Measurements from ENCODE around the gene CD47. TPM values are rescaled to one million over a fixed set of nuclear protein-coding genes. Genes with fewer than 3 reads are reported as not detected.

Gene CD47
- total RNA-seq, 1 experiment from 2014 or later = 42.5 TPM

- H3K79me2 ChIP-seq (ENCODE audit: insufficient read depth, low read length) = no peaks in the 10 kb centered on the region
- H2AFZ ChIP-seq (ENCODE audit: low read depth, low read length, poor library complexity, severe bottlenecking) = no peak overlapping the region
- intact Hi-C loops (cut with micrococcal nuclease) = no loop called here
- H3K4me3 ChIP-seq (replicated peaks in 1 of 2; ENCODE audit: low read depth in 1 of 2, low read length in 2 of 2) = no peak overlapping the region
- no peaks in the 10 kb centered on the region for H3K4me1 ChIP-seq (ENCODE audit: control insufficient read depth in 1 of 2, insufficient read depth in 2 of 2, low read length in 2 of 2)
- ChIA-PET CTCF (no interaction called here), POLR2A (no interaction called here), RAD21 (ENCODE audit: low non-redundant PET in 1 of 2, low total read pairs in 2 of 2, uncharacterized antibody in 2 of 2, unreplicated experiment in 2 of 2) (no interaction called here)
- DNase-seq (ENCODE audit: low read depth, low spot score) = no peak
- no peaks in the 10 kb centered on the region for H3K27me3 ChIP-seq (ENCODE audit: insufficient read depth, low read length)
- no peak overlapping the region for H3K4me2 ChIP-seq (ENCODE audit: low read length)
- BruUV-seq (replicated peaks) = no TSS peak
- ATAC-seq = no peak
- no peaks in the 10 kb centered on the region for H3K9me3 ChIP-seq (ENCODE audit: control insufficient read depth in 1 of 2, insufficient read depth in 1 of 2, low read depth in 1 of 2, low read length in 2 of 2)
- TF ChIP-seq SRF (IDR thresholded peaks at IDR 0.05; ENCODE audit: low read depth) = no peak
- no peak for TF ChIP-seq RAD21 (IDR thresholded peaks at IDR 0.05; ENCODE audit: low read depth)
- TF ChIP-seq ATF3 (IDR thresholded peaks at IDR 0.05) = no peak
- H4K20me1 ChIP-seq (ENCODE audit: insufficient read depth) = no peaks in the 10 kb centered on the region
- H3K36me3 ChIP-seq (ENCODE audit: control insufficient read depth in 1 of 2, insufficient read depth in 2 of 2, low read length in 2 of 2) = no peaks in the 10 kb centered on the region
- H3K27ac ChIP-seq (ENCODE audit: low read depth, low read length) = no peak overlapping the region
- H3K9ac ChIP-seq (ENCODE audit: low read length) = no peak overlapping the region
- H3K9me2 ChIP-seq (ENCODE audit: insufficient read depth) = no peaks in the 10 kb centered on the region
These were observed 59.9 kb downstream of the CD47 start for GRCh38 chr3:108030960-108031359.

GRCh38 chr3:108029466-108029865, 61.4 kb downstream of the CD47 start:
- no peaks in the 10 kb centered on the region for H3K4me1 ChIP-seq (ENCODE audit: control insufficient read depth in 1 of 2, insufficient read depth in 2 of 2, low read length in 2 of 2)
- H3K36me3 ChIP-seq (ENCODE audit: control insufficient read depth in 1 of 2, insufficient read depth in 2 of 2, low read length in 2 of 2) = no peaks in the 10 kb centered on the region
- POLR2A ChIA-PET = no interaction called here
- no peak for DNase-seq (ENCODE audit: low read depth, low spot score)
- no peak overlapping the region for H3K27ac ChIP-seq (ENCODE audit: low read depth, low read length)
- H3K4me2 ChIP-seq (ENCODE audit: low read length) = no peak overlapping the region
- CTCF ChIA-PET = interaction anchor here (0.7 kb wide), 1 partner anchor 14 kb away, joined by 3 read pairs; no protein-coding TSS in a partner anchor
- no peak for TF ChIP-seq EZH2 (IDR thresholded peaks at IDR 0.05)
- TF ChIP-seq EGR1 (IDR thresholded peaks at IDR 0.05; ENCODE audit: low read depth) = no peak
- no peak for TF ChIP-seq ZNF274 (IDR thresholded peaks at IDR 0.05; ENCODE audit: low read depth, low read length)
- TF ChIP-seq CTCF (IDR thresholded peaks at IDR 0.05 in 2 of 3, conservative IDR thresholded peaks at IDR 0.05 in 1 of 3; ENCODE audit: borderline replicate concordance in 1 of 3, insufficient read depth in 1 of 3, low read depth in 2 of 3, low read length in 2 of 3) = no peak
- TF ChIP-seq MAX (IDR thresholded peaks at IDR 0.05) = no peak
- no peak for TF ChIP-seq CEBPB (IDR thresholded peaks at IDR 0.05; ENCODE audit: low read depth)
- TF ChIP-seq SRF (IDR thresholded peaks at IDR 0.05; ENCODE audit: low read depth) = no peak
- TF ChIP-seq JUND (IDR thresholded peaks at IDR 0.05) = no peak
- TF ChIP-seq POLR2AphosphoS5 (IDR thresholded peaks at IDR 0.05; ENCODE audit: low read depth, low read length) = no peak
- no peak for TF ChIP-seq SIN3A (IDR thresholded peaks at IDR 0.05; ENCODE audit: low read depth)
- no peak for TF ChIP-seq REST (IDR thresholded peaks at IDR 0.05; ENCODE audit: low read depth)
- TF ChIP-seq RAD21 (IDR thresholded peaks at IDR 0.05; ENCODE audit: low read depth) = no peak
- no peak for TF ChIP-seq ZFX (IDR thresholded peaks at IDR 0.05)
- TF ChIP-seq ELF1 (IDR thresholded peaks at IDR 0.05; ENCODE audit: borderline replicate concordance, low read depth) = no peak
- no peaks in the 10 kb centered on the region for H3K79me2 ChIP-seq (ENCODE audit: insufficient read depth, low read length)
- H2AFZ ChIP-seq (ENCODE audit: low read depth, low read length, poor library complexity, severe bottlenecking) = no peak overlapping the region
- H3K9me3 ChIP-seq (ENCODE audit: control insufficient read depth in 1 of 2, insufficient read depth in 1 of 2, low read depth in 1 of 2, low read length in 2 of 2) = no peaks in the 10 kb centered on the region
- H3K9ac ChIP-seq (ENCODE audit: low read length) = no peak overlapping the region
- H3K9me2 ChIP-seq (ENCODE audit: insufficient read depth) = no peaks in the 10 kb centered on the region
- no peaks in the 10 kb centered on the region for H4K20me1 ChIP-seq (ENCODE audit: insufficient read depth)
- RAD21 ChIA-PET (ENCODE audit: low non-redundant PET in 1 of 2, low total read pairs in 2 of 2, uncharacterized antibody in 2 of 2, unreplicated experiment in 2 of 2) = no interaction called here
- ATAC-seq = no peak
- H3K4me3 ChIP-seq (replicated peaks in 1 of 2; ENCODE audit: low read depth in 1 of 2, low read length in 2 of 2) = no peak overlapping the region
- no TSS peak for BruUV-seq (replicated peaks)
- intact Hi-C loops (cut with micrococcal nuclease) = no loop called here
- H3K27me3 ChIP-seq (ENCODE audit: insufficient read depth, low read length) = no peaks in the 10 kb centered on the region
